HEK293 (cell line): ENCODE results near the gene IFT27.
"Not testable (repeated sequence)": the region's sequence is repeated elsewhere in the genome, so short reads cannot be mapped to it uniquely, and the experiment has no call there.

Experiments
- CTCF ChIA-PET: fragments of 350-600 bp; formaldehyde crosslinking; extraction: SDS; loops from one replicate; lab custom pipeline; 2021; ENCODE audit warnings: antibody characterized with exemption; lab: Yijun Ruan, JAX
- POLR2A ChIA-PET: fragments of 300-600 bp; formaldehyde crosslinking; extraction: SDS; loops from one replicate; lab custom pipeline; 2020; ENCODE audit warnings: antibody characterized with exemption, inconsistent platforms; lab: Yijun Ruan, JAX
- H3K27ac ChIP-seq: fragments of 200-500 bp; sonication (Bioruptor generic); 2 replicates; pipeline ENCODE4 v1.5.1; 2014; ENCODE audit warnings: low read depth, low read length, control low read depth, inconsistent platforms; ENCODE audit errors: extremely low read depth
- H3K36me3 ChIP-seq, 2 experiments: fragments of 200-500 bp in 1 of 2; sonication (Bioruptor generic) in 1 of 2; 1 replicate in 1 of 2; 2 replicates in 1 of 2; pipeline ENCODE4 v1.5.1; 2014 to 2017; ENCODE audit warnings: inconsistent platforms in 2 of 2, low read length in 2 of 2; ENCODE audit not compliant: control insufficient read depth in 2 of 2, insufficient read depth in 1 of 2
- H3K4me1 ChIP-seq: fragments of 200-500 bp; sonication (Bioruptor generic); 2 replicates; pipeline ENCODE4 v1.5.1; 2014; ENCODE audit warnings: mild to moderate bottlenecking, low read length, inconsistent platforms; ENCODE audit not compliant: control insufficient read depth, insufficient read depth
- H3K4me3 ChIP-seq: 2 replicates; pipeline ENCODE4 v1.5.1; 2011; ENCODE audit warnings: low read depth, mild to moderate bottlenecking, control low read depth, low read length, moderate library complexity
- H3K9me3 ChIP-seq: fragments of 200-500 bp; sonication (Bioruptor generic); 2 replicates; pipeline ENCODE4 v1.5.1; 2014; ENCODE audit warnings: low read depth, low read length, inconsistent platforms; ENCODE audit not compliant: control insufficient read depth, insufficient read depth
- BCL11B ChIP-seq: fragments of 450-650 bp; formaldehyde crosslinking; IDR thresholded peaks from 2 replicates; pipeline ENCODE4 v1.5.1; 2016; ENCODE audit warnings: low read depth, missing biosample characterization, missing genetic modification characterization
- KLF10 ChIP-seq: fragments of 450-650 bp; IDR thresholded peaks from 2 replicates; pipeline ENCODE4 v1.5.1; 2018; ENCODE audit warnings: missing biosample characterization, mild to moderate bottlenecking, missing genetic modification characterization
- PRDM1 ChIP-seq: fragments of 450-650 bp; formaldehyde crosslinking; IDR thresholded peaks from 2 replicates; pipeline ENCODE4; 2016; ENCODE audit warnings: missing biosample characterization, missing genetic modification characterization
- PRDM10 ChIP-seq: fragments of 450-650 bp; formaldehyde crosslinking; IDR thresholded peaks from 2 replicates; pipeline ENCODE4 v1.5.1; 2016; ENCODE audit warnings: missing biosample characterization, missing genetic modification characterization
- TRIM28 ChIP-seq: IDR thresholded peaks from 2 replicates; pipeline ENCODE4 v1.6.1; 2011; ENCODE audit warnings: low read length, control low read depth, borderline replicate concordance
- WT1 ChIP-seq: fragments of 450-650 bp; formaldehyde crosslinking; IDR thresholded peaks from 2 replicates; pipeline ENCODE4 v1.5.1; 2016; ENCODE audit warnings: missing biosample characterization, missing genetic modification characterization
- ZFHX2 ChIP-seq: fragments of 450-650 bp; formaldehyde crosslinking; conservative IDR thresholded peaks from 2 replicates; pipeline ENCODE4 v1.5.1; 2016; ENCODE audit warnings: missing biosample characterization, missing genetic modification characterization
- ZNF114 ChIP-seq: fragments of 450-650 bp; formaldehyde crosslinking; IDR thresholded peaks from 2 replicates; pipeline ENCODE4 v1.5.0; 2017; ENCODE audit warnings: missing biosample characterization, missing genetic modification characterization
- ZNF138 ChIP-seq: fragments of 450-650 bp; formaldehyde crosslinking; IDR thresholded peaks from 2 replicates; pipeline ENCODE4 v1.5.1; 2016; ENCODE audit warnings: missing biosample characterization, missing genetic modification characterization, borderline replicate concordance
- ZNF239 ChIP-seq: fragments of 450-650 bp; formaldehyde crosslinking; IDR thresholded peaks from 2 replicates; pipeline ENCODE4 v1.5.1; 2016; ENCODE audit warnings: missing biosample characterization, missing genetic modification characterization
- ZNF311 ChIP-seq: fragments of 450-650 bp; formaldehyde crosslinking; IDR thresholded peaks from 2 replicates; pipeline ENCODE4 v1.5.1; 2017; ENCODE audit warnings: missing biosample characterization, missing genetic modification characterization, borderline replicate concordance
- ZNF404 ChIP-seq: fragments of 450-650 bp; formaldehyde crosslinking; IDR thresholded peaks from 2 replicates; pipeline ENCODE4 v1.5.1; 2017; ENCODE audit warnings: missing biosample characterization, missing genetic modification characterization
- ZNF426 ChIP-seq: fragments of 450-650 bp; formaldehyde crosslinking; IDR thresholded peaks from 2 replicates; pipeline ENCODE4 v1.5.1; 2017; ENCODE audit warnings: missing biosample characterization, missing genetic modification characterization, mild to moderate bottlenecking, inconsistent platforms, moderate library complexity
- ZNF473 ChIP-seq: fragments of 450-650 bp; formaldehyde crosslinking; IDR thresholded peaks from 2 replicates; pipeline ENCODE4 v1.5.1; 2017; ENCODE audit warnings: missing biosample characterization, missing genetic modification characterization
- ZNF561 ChIP-seq: fragments of 450-650 bp; IDR thresholded peaks from 2 replicates; pipeline ENCODE4 v1.5.1; 2018; ENCODE audit warnings: missing biosample characterization, missing genetic modification characterization, borderline replicate concordance
- ZNF610 ChIP-seq: fragments of 450-650 bp; formaldehyde crosslinking; IDR thresholded peaks from 2 replicates; pipeline ENCODE4 v1.5.1; 2016; ENCODE audit warnings: missing biosample characterization, missing genetic modification characterization, borderline replicate concordance
- ZNF621 ChIP-seq: fragments of 450-650 bp; formaldehyde crosslinking; IDR thresholded peaks from 2 replicates; pipeline ENCODE4 v1.5.1; 2017; ENCODE audit warnings: missing biosample characterization, missing genetic modification characterization
- ZNF623 ChIP-seq: fragments of 450-650 bp; formaldehyde crosslinking; IDR thresholded peaks from 2 replicates; pipeline ENCODE4 v1.5.1; 2016; ENCODE audit warnings: missing biosample characterization, missing genetic modification characterization
- ZNF624 ChIP-seq: fragments of 450-650 bp; formaldehyde crosslinking; IDR thresholded peaks from 2 replicates; pipeline ENCODE4 v1.5.1; 2017; ENCODE audit warnings: missing biosample characterization, missing genetic modification characterization
- ZNF658 ChIP-seq: fragments of 450-650 bp; formaldehyde crosslinking; IDR thresholded peaks from 2 replicates; pipeline ENCODE4; 2016; ENCODE audit warnings: missing biosample characterization, missing genetic modification characterization
- ZNF670 ChIP-seq: fragments of 450-650 bp; formaldehyde crosslinking; IDR thresholded peaks from 2 replicates; pipeline ENCODE4 v1.5.1; 2016; ENCODE audit warnings: missing biosample characterization, missing genetic modification characterization, low read depth
- ZNF677 ChIP-seq: fragments of 450-650 bp; IDR thresholded peaks from 2 replicates; pipeline ENCODE4 v1.5.0; 2018; ENCODE audit warnings: missing biosample characterization, mild to moderate bottlenecking, missing genetic modification characterization, moderate library complexity

Gene IFT27

GRCh38 chr22:36756746-36757655, 18.9 kb downstream of the IFT27 start (continued):
- TF ChIP-seq ZFHX2 (tag by site-specific recombination) (no peak), ZNF138 (tag by site-specific recombination) (no peak)

GRCh38 chr22:36756031-36756430, 19.9 kb downstream of the IFT27 start:
- Histone ChIP-seq H3K36me3 (peaks cover 0 to 14% of the 10 kb centered on the region in 2 experiments; a peak in 1 of 3 replicates), H3K27ac (no peak overlapping the region), H3K4me3 (no peak overlapping the region), H3K9me3 (no peaks in the 10 kb centered on the region), H3K4me1 (no peaks in the 10 kb centered on the region)
- CTCF ChIA-PET: interaction anchor here (0.9 to 4.9 kb wide), 10 partner anchors 12 to 221 kb away, joined by 3 to 64 read pairs (median 18); partner anchors contain the start of gene IFT27
- TF ChIP-seq WT1 (tag by site-specific recombination) (no peak), ZNF621 (tag by site-specific recombination) (no peak), ZNF114 (tag by site-specific recombination) (no peak), ZNF677 (no peak)
- POLR2A ChIA-PET: interaction anchor here (0.6 to 1.3 kb wide), 2 partner anchors 13 to 26 kb away, joined by 4 to 5 read pairs; no protein-coding TSS in a partner anchor

GRCh38 chr22:36755316-36755715, 20.6 kb downstream of the IFT27 start:
- CTCF ChIA-PET: interaction anchor here (1.0 to 4.9 kb wide), 6 partner anchors 11 to 208 kb away, joined by 3 to 64 read pairs (median 16); no protein-coding TSS in a partner anchor
- TF ChIP-seq PRDM1 (tag by site-specific recombination) (no peak), ZNF623 (tag by site-specific recombination) (peak; percentile 95)
- TF ChIP-seq, all 188 proteins: peak for 1
- POLR2A ChIA-PET: interaction anchor here (0.6 to 1.3 kb wide), 2 partner anchors 13 to 26 kb away, joined by 4 to 5 read pairs; no protein-coding TSS in a partner anchor
- Histone ChIP-seq H3K4me1 (no peaks in the 10 kb centered on the region), H3K27ac (no peak overlapping the region), H3K36me3 (peaks cover 0 to 7% of the 10 kb centered on the region in 2 experiments; a peak in 1 of 3 replicates), H3K9me3 (no peaks in the 10 kb centered on the region), H3K4me3 (no peak overlapping the region)

- POLR2A ChIA-PET: interaction anchor here (1.3 kb wide), 1 partner anchor 25 kb away, joined by 4 read pairs; no protein-coding TSS in a partner anchor
- not testable (repeated sequence) for H3K9me3 ChIP-seq, H3K27ac ChIP-seq, H3K4me1 ChIP-seq, H3K4me3 ChIP-seq, H3K36me3 ChIP-seq
- CTCF ChIA-PET: interaction anchor here (1.0 to 4.8 kb wide), 3 partner anchors 11 to 101 kb away, joined by 3 to 64 read pairs (median 5); no protein-coding TSS in a partner anchor
These were observed 21.0 kb downstream of the IFT27 start for GRCh38 chr22:36754881-36755280.

GRCh38 chr22:36753916-36754315, 22.0 kb downstream of the IFT27 start:
- H3K9me3 ChIP-seq: no peaks in the 10 kb centered on the region
- H3K36me3 ChIP-seq: no peaks in the 10 kb centered on the region
- H3K4me1 ChIP-seq: no peaks in the 10 kb centered on the region
- H3K4me3 ChIP-seq: no peak overlapping the region
- H3K27ac ChIP-seq: no peak overlapping the region
- CTCF ChIA-PET: no interaction called here
- POLR2A ChIA-PET: no interaction called here
- no peak for TF ChIP-seq ZNF239 (tag by site-specific recombination)
- TF ChIP-seq KLF10 (tag by site-specific recombination): no peak
- no peak for TF ChIP-seq ZNF404 (tag by site-specific recombination)
- TF ChIP-seq ZNF561 (tag by site-specific recombination): no peak
- TF ChIP-seq ZNF658: no peak
- no peak for TF ChIP-seq ZNF610 (tag by site-specific recombination)
- no peak for TF ChIP-seq ZNF624 (tag by site-specific recombination)
- no peak for TF ChIP-seq ZNF473 (tag by site-specific recombination)
- no peak for TF ChIP-seq BCL11B (tag by site-specific recombination)
- no peak for TF ChIP-seq ZNF670 (tag by site-specific recombination)
- no peak for TF ChIP-seq PRDM10
- no peak for TF ChIP-seq TRIM28
- TF ChIP-seq ZNF311 (tag by site-specific recombination): no peak
- TF ChIP-seq ZNF426 (tag by site-specific recombination): no peak
